Erythroblast (primary cell): Measurements from ENCODE around the gene VKORC1L1.

ENCODE experiments used
- GATA1 ChIP-seq: IDR thresholded peaks from 2 replicates; pipeline ENCODE4 v1.6.1; 2011; ENCODE audit warnings: low read depth, mild to moderate bottlenecking, control low read depth, low read length, moderate library complexity
- POLR2A ChIP-seq: IDR thresholded peaks from 2 replicates; pipeline ENCODE4 v1.6.1; 2011; ENCODE audit warnings: mild to moderate bottlenecking, low read length

GRCh38 chr7:65979583-65980477, 107.0 kb downstream of the VKORC1L1 start:
- no peak for TF ChIP-seq POLR2A
- TF ChIP-seq GATA1: no peak
